Smooth muscle cell of the brain vasculature (primary cell): ENCODE results near the gene TNFRSF6B.
A peak's percentile ranks its signal among the peaks of the same experiment; 100 is the strongest.

Experiments
- DNase-seq: peaks from one replicate; pipeline ENCODE4 v3.0.0-alpha.2; 2012; ENCODE audit warnings: low read depth, low spot score

Gene TNFRSF6B

GRCh38 chr20:63736893-63737694 is 40.6 kb downstream of the TNFRSF6B start:
- no peak for DNase-seq

GRCh38 chr20:63737695-63737944 is 41.2 kb downstream of the TNFRSF6B start:
- no peak for DNase-seq

- DNase-seq: no peak
Observed at GRCh38 chr20:63737945-63738686, 41.7 kb downstream of the TNFRSF6B start.

- no peak for DNase-seq
Observed at GRCh38 chr20:63738687-63739129, 42.3 kb downstream of the TNFRSF6B start.

GRCh38 chr20:63739130-63740069 is 42.9 kb downstream of the TNFRSF6B start, which contains the start of gene SLC2A4RG:
SLC2A4RG (plus strand) TSS chr20:63739776; CDS start chr20:63739913, 137 bp downstream.
- no peak for DNase-seq

GRCh38 chr20:63740070-63740626 is 43.7 kb downstream of the TNFRSF6B start:
- no peak for DNase-seq

- DNase-seq: peak; percentile 65
Observed at GRCh38 chr20:63740627-63741353, 44.3 kb downstream of the TNFRSF6B start.

- DNase-seq: no peak
Observed at GRCh38 chr20:63741354-63741675, 44.9 kb downstream of the TNFRSF6B start.

- DNase-seq: no peak
Observed at GRCh38 chr20:63741676-63742380, 45.4 kb downstream of the TNFRSF6B start.

- no peak for DNase-seq
Observed at GRCh38 chr20:63742381-63743024, 46.1 kb downstream of the TNFRSF6B start.

- DNase-seq: no peak
Observed at GRCh38 chr20:63743210-63743970, 46.9 kb downstream of the TNFRSF6B start.

GRCh38 chr20:63744158-63744557 is 47.7 kb downstream of the TNFRSF6B start:
- no peak for DNase-seq

- no peak for DNase-seq
Observed at GRCh38 chr20:63744574-63745423, 48.3 kb downstream of the TNFRSF6B start.

GRCh38 chr20:63745424-63745805 is 49.0 kb downstream of the TNFRSF6B start:
- no peak for DNase-seq

GRCh38 chr20:63745961-63746731 is 49.7 kb downstream of the TNFRSF6B start:
- DNase-seq: no peak

GRCh38 chr20:63746751-63747315 is 50.4 kb downstream of the TNFRSF6B start:
- DNase-seq: no peak

- no peak for DNase-seq
Observed at GRCh38 chr20:63747622-63748069, 51.2 kb downstream of the TNFRSF6B start.
